Pancreas (tissue), 10 donors: ENCODE measurements around the gene OPCML. TPM values are rescaled to one million over a fixed set of nuclear protein-coding genes. Genes with fewer than 3 reads are reported as not detected.

Experiments
- ATAC-seq, 4 donors: fragments of 200-7000 bp; cut with Tn5 transposase; one replicate each; pipeline versions ENCODE4 v1.8.0 to v1.9.1; 2020; ENCODE audit warnings: mild to moderate bottlenecking in 4 of 4, moderate library complexity in 4 of 4
- DNase-seq, 6 donors: peaks; one replicate each; pipeline ENCODE4 v3.0.0-alpha.2; 2020
- FAIRE-seq: peaks from 2 replicates; lab custom pipeline; 2012; peaks lifted over from hg19 to GRCh38; lab: Jason Lieb, UNC
- H3K27ac ChIP-seq, 4 donors: fragments of 200-600 bp; sonication (generic); 1 replicate in 3 of 4; 2 replicates in 1 of 4; pipeline versions ENCODE4 v1.5.0 to v1.8.0; 2020
- H3K27me3 ChIP-seq, 4 donors: fragments of 200-600 bp; one replicate each; pipeline ENCODE4 v1.8.0; 2021
- H3K36me3 ChIP-seq, 3 donors: fragments of 200-600 bp; sonication (generic) in 1 of 3; one replicate each; pipeline versions ENCODE4 v1.5.0 to v1.8.0; 2020 to 2021
- H3K4me1 ChIP-seq, 3 donors: fragments of 200-600 bp; one replicate each; pipeline ENCODE4 v1.8.0; 2021
- H3K4me3 ChIP-seq, 4 donors: fragments of 200-600 bp; sonication (generic) in 2 of 4; one replicate each; pipeline versions ENCODE4 v1.5.0 to v1.8.0; 2020 to 2021
- H3K9me3 ChIP-seq, 4 donors: fragments of 200-600 bp; one replicate each; pipeline ENCODE4 v1.8.0; 2021
- CTCF ChIP-seq, 4 donors: fragments of 200-600 bp; sonication (generic) in 3 of 4; IDR thresholded peaks; one replicate each; pipeline versions ENCODE4 v1.5.0 to v1.8.0; 2021; ENCODE audit warnings: antibody characterized with exemption in 4 of 4
- WGBS, 2 donors: extraction: QIAGEN DNeasy Blood & Tissue Kit; methylation state at CpG; one replicate each; pipeline ENCODE4 v1.1.7; 2013; 5-methylcytosine and 5-hydroxymethylcytosine counted together
- intact Hi-C, 3 donors: fragments of 100-400 bp; cut with DNase I; formaldehyde crosslinking; loops; one replicate each; pipeline versions ENCODE4 v1.11.1 to v1.14.2; 2022
- polyA plus RNA-seq, 2 donors: library from polyadenylated mRNA; stranded (reverse); fragments of 200-250 nt; gene quantifications; one replicate each; pipeline ENCODE4 v1.2.3, GENCODE V29; 2013
- total RNA-seq, 6 donors: library from RNA; stranded (reverse); fragmentation: NEBNext Ultra II Directional in 4 of 6; extraction: Animal tissue kit (Norgen Biotek cat#: 25700) in 4 of 6; gene quantifications; one replicate each; pipeline versions ENCODE4 v1.2.1 to v1.2.4, GENCODE V29; 2021 to 2023
- donor health status: healthy with polysubstance abuse.
- donor health status: DM: no; HTN: no; CAD: no; lungs with moderate emphysema.
- donor health status: DM: no; HTN: no; CAD: no.
- donor health status: control.
- donor health status: control.
- donor health status: Bipolar disorder and iron deficiency.
- donor health status: DM: yes; HTN: yes; CAD: no.
- donor health status: DM: no; HTN: no; CAD: no.
- donor health status: DM: no; HTN: no; CAD: no.
- donor health status: DM: yes; HTN: yes; CAD: no.

The OPCML gene
- total and polyA plus RNA-seq, 8 donors: 0.05 to 0.31 (median 0.19) TPM

- no peak for ATAC-seq
- TF ChIP-seq CTCF (IDR thresholded peaks at IDR 0.05): no peak
- H3K4me3 ChIP-seq: no peak overlapping the region
- no peak for FAIRE-seq
- H3K36me3 ChIP-seq: no peaks in the 10 kb centered on the region
- H3K27ac ChIP-seq: no peak overlapping the region
- DNase-seq: no peak
- H3K9me3 ChIP-seq: no peaks in the 10 kb centered on the region
- no peaks in the 10 kb centered on the region for H3K27me3 ChIP-seq
- WGBS, 2 donors: 49 to 51% methylated on average over 7 of the region's 7 CpGs
- intact Hi-C loops: loop anchor here in 1 of 3 donors (10.0 kb wide), 1 partner anchor 58 kb away; no protein-coding TSS in a partner anchor
- no peaks in the 10 kb centered on the region for H3K4me1 ChIP-seq
Measured at GRCh38 chr11:133146697-133147306, 385.5 kb downstream of the OPCML start.

- intact Hi-C loops: no loop called here
Measured at GRCh38 chr11:133137939-133138338, 394.4 kb downstream of the OPCML start.

GRCh38 chr11:133137270-133137669 lies 395.0 kb downstream of the OPCML start:
- WGBS, 2 donors: 47 to 48% methylated on average over 2 of the region's 2 CpGs
- DNase-seq (no peak), FAIRE-seq (no peak), ATAC-seq (no peak)
- Histone ChIP-seq H3K4me1 (no peaks in the 10 kb centered on the region), H3K27ac (no peak overlapping the region), H3K4me3 (no peak overlapping the region), H3K9me3 (no peaks in the 10 kb centered on the region), H3K27me3 (peaks cover 0 to 12% (median 0%) of the 10 kb centered on the region in 4 donors), H3K36me3 (no peaks in the 10 kb centered on the region)
- intact Hi-C loops: no loop called here
- no peak for TF ChIP-seq CTCF (IDR thresholded peaks at IDR 0.05)

More at GRCh38 chr11:133137939-133138338, 394.4 kb downstream of the OPCML start:
- 36 to 44% methylated on average over 5 of the region's 5 CpGs for WGBS, 2 donors
- Histone ChIP-seq H3K4me3 (no peak overlapping the region), H3K36me3 (no peaks in the 10 kb centered on the region), H3K27me3 (peaks cover 0 to 12% (median 0%) of the 10 kb centered on the region in 4 donors), H3K4me1 (no peaks in the 10 kb centered on the region), H3K9me3 (no peaks in the 10 kb centered on the region), H3K27ac (no peak overlapping the region)
- ATAC-seq (peak in 3 of 4 donors; percentile 38 to 73 (median 55)), DNase-seq (peak in 1 of 6 donors; percentile 19), FAIRE-seq (no peak)
- no peak for TF ChIP-seq CTCF (IDR thresholded peaks at IDR 0.05)

GRCh38 chr11:133136376-133136775 lies 395.9 kb downstream of the OPCML start:
- no peak for FAIRE-seq
- ATAC-seq: no peak
- H3K9me3 ChIP-seq: no peaks in the 10 kb centered on the region
- no peaks in the 10 kb centered on the region for H3K4me1 ChIP-seq
- no peak for DNase-seq
- H3K4me3 ChIP-seq: no peak overlapping the region
- TF ChIP-seq CTCF (IDR thresholded peaks at IDR 0.05): no peak
- WGBS, 2 donors: 59 to 60% methylated on average over 4 of the region's 4 CpGs
- peaks cover 0 to 12% (median 0%) of the 10 kb centered on the region in 4 donors for H3K27me3 ChIP-seq
- intact Hi-C loops: no loop called here
- H3K27ac ChIP-seq: no peak overlapping the region
- no peaks in the 10 kb centered on the region for H3K36me3 ChIP-seq
